MCF 10A (cell line): ENCODE results near the gene PNMA8C. TPM values are rescaled to one million over a fixed set of nuclear protein-coding genes. Genes with fewer than 3 reads are reported as not detected.
"Not testable (repeated sequence)": the region's sequence is repeated elsewhere in the genome, so short reads cannot be mapped to it uniquely, and the experiment has no call there.

Source experiments
- BruUV-seq: library from RNA; stranded (reverse); fragments of 400-500 nt; replicated peaks from 2 replicates; lab custom pipeline; 2021; lab: Mats Ljungman, UMichigan
- CTCF ChIA-PET: fragments of 300-600 bp; sonication (Branson Sonifier 250); formaldehyde crosslinking; extraction: SDS; loops from one replicate; lab custom pipeline; 2021; ENCODE audit warnings: antibody characterized with exemption, inconsistent platforms; lab: Yijun Ruan, JAX
- POLR2A ChIA-PET: fragments of 300-600, 350-650 bp; sonication (Branson Sonifier 250); formaldehyde crosslinking; extraction: SDS; loops from one replicate; lab custom pipeline; 2020; ENCODE audit warnings: antibody characterized with exemption, inconsistent platforms; lab: Yijun Ruan, JAX
- DNase-seq: peaks from one replicate; pipeline ENCODE4 v3.0.0-alpha.2; 2018; ENCODE audit not compliant: unreplicated experiment
- H3K27ac Mint-ChIP-seq: one replicate; pipeline ENCODE4 v1.8.0; 2022; ENCODE audit warnings: mild to moderate bottlenecking, low read depth, mixed read lengths; ENCODE audit not compliant: unreplicated experiment
- H3K27me3 Mint-ChIP-seq: one replicate; pipeline ENCODE4 v1.8.0; 2022; ENCODE audit warnings: mixed read lengths; ENCODE audit not compliant: insufficient read depth, unreplicated experiment
- H3K36me3 Mint-ChIP-seq: one replicate; pipeline ENCODE4 v1.8.0; 2022; ENCODE audit warnings: mild to moderate bottlenecking, moderate library complexity, mixed read lengths; ENCODE audit not compliant: insufficient read depth, unreplicated experiment
- H3K4me1 Mint-ChIP-seq: one replicate; pipeline ENCODE4 v1.8.0; 2022; ENCODE audit warnings: mixed read lengths; ENCODE audit not compliant: insufficient read depth, unreplicated experiment
- H3K4me3 Mint-ChIP-seq: one replicate; pipeline ENCODE4 v1.8.0; 2022; ENCODE audit warnings: mild to moderate bottlenecking, moderate library complexity, mixed read lengths; ENCODE audit not compliant: unreplicated experiment
- H3K9me3 Mint-ChIP-seq: one replicate; pipeline ENCODE4 v1.8.0; 2022; ENCODE audit warnings: mixed read lengths; ENCODE audit not compliant: unreplicated experiment
- CTCF ChIP-seq: fragments of 200-600 bp; IDR thresholded peaks from one replicate; pipeline ENCODE4 v1.8.0; 2022; ENCODE audit warnings: antibody characterized with exemption, mild to moderate bottlenecking; ENCODE audit not compliant: unreplicated experiment
- intact Hi-C: fragments of 100-400 bp; cut with micrococcal nuclease; formaldehyde crosslinking; loops from 2 replicates; pipeline ENCODE4 v1.14.1; 2022
- total RNA-seq: library from RNA; stranded (reverse); gene quantifications from 2 replicates; pipeline ENCODE4 v1.2.3, GENCODE V29; 2022

The PNMA8C gene
- total RNA-seq, 1 experiment from 2014 or later: not detected

- no TSS peak for BruUV-seq
- no peak for DNase-seq
- Mint-ChIP-seq H3K27me3 (no peaks in the 10 kb centered on the region), H3K27ac (no peak overlapping the region), H3K9me3 (no peaks in the 10 kb centered on the region), H3K36me3 (peaks cover 64% of the 10 kb centered on the region), H3K4me3 (no peak overlapping the region), H3K4me1 (peaks cover 41% of the 10 kb centered on the region)
- ChIA-PET POLR2A (interaction anchor here (0.6 to 1.5 kb wide), 2 partner anchors 10 to 384 kb away, joined by 3 read pairs; no protein-coding TSS in a partner anchor), CTCF (interaction anchor here (0.7 to 2.5 kb wide), 5 partner anchors 9 to 96 kb away, joined by 3 to 8 read pairs (median 7); partner anchors contain the start of gene PPP5C)
- intact Hi-C loops: no loop called here
- TF ChIP-seq CTCF: no peak
These were observed 52.2 kb downstream of the PNMA8C start for GRCh38 chr19:46376241-46377153.

DNA sequence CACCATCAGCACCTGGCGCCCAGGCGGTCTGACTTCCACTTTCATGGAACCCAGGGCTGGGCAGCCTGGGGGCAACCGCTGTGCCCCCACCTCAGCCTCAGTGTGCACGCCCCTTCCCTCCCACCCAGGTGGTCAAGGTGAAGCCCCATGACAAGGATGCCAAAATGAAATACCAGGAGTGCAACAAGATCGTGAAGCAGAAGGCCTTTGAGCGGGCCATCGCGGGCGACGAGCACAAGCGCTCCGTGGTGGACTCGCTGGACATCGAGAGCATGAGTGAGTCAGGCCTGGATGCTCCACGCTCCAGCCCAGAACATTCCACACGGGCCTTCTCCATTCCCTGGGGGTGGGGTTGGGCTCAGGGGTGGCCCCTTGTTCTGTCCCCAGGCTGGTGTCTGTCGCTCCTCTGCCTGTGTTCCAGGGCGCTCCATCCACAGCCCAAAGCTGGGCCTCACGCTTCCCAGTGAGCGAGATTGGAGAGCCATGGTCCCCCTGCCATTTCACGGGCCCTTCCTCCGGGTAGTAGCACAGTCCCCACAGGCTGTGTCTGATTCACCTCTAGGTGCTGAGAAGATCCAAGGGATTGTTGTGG, 53.2 kb downstream of the PNMA8C start:
- Mint-ChIP-seq H3K4me1 (peaks cover 47% of the 10 kb centered on the region), H3K36me3 (peaks cover 63% of the 10 kb centered on the region)
- BruUV-seq, DNase-seq, H3K4me3 Mint-ChIP-seq, H3K27ac Mint-ChIP-seq, H3K9me3 Mint-ChIP-seq, H3K27me3 Mint-ChIP-seq, intact Hi-C loops: not testable (repeated sequence)
- CTCF ChIA-PET: interaction anchor here (0.6 to 4.8 kb wide), 8 partner anchors 10 to 140 kb away, joined by 3 to 33 read pairs (median 3); no protein-coding TSS in a partner anchor
- POLR2A ChIA-PET: interaction anchor here (1.5 kb wide), 1 partner anchor 11 kb away, joined by 3 read pairs; no protein-coding TSS in a partner anchor

Other genes with a start within 250 kb of the PNMA8C start
- not detected in 2 replicates for gene IGFL1, start 199.2 kb downstream of the PNMA8C start, total RNA-seq
- gene HIF3A, start 131.9 kb downstream of the PNMA8C start, total RNA-seq: 0.47 TPM in 1 of 2 replicates, not detected in the other
- 75.6 and 81.5 TPM in 2 replicates for gene PPP5C, start 81.8 kb downstream of the PNMA8C start, total RNA-seq
- gene CCDC8, start 15.4 kb downstream of the PNMA8C start, total RNA-seq: not detected in 2 replicates
- 6.0 and 7.6 TPM in 2 replicates for gene PNMA8A, start 42.6 kb upstream of the PNMA8C start, total RNA-seq
- not detected in 2 replicates for gene PNMA8B, start 66.9 kb upstream of the PNMA8C start, total RNA-seq
- 103 and 120 TPM in 2 replicates for gene CALM3, start 172.4 kb upstream of the PNMA8C start, total RNA-seq
- not detected in 2 replicates for gene PTGIR, start 196.2 kb upstream of the PNMA8C start, total RNA-seq
- not detected in 2 replicates for gene GNG8, start 207.3 kb upstream of the PNMA8C start, total RNA-seq
- 0.09 TPM in 1 of 2 replicates, not detected in the other for gene DACT3, start 232.2 kb upstream of the PNMA8C start, total RNA-seq